ENCODE results near the gene ELMO3. TPM values are rescaled to one million over a fixed set of nuclear protein-coding genes. Genes with fewer than 3 reads are reported as not detected.

The ELMO3 gene
- total RNA-seq, 1 experiment from 2014 or later, result 2.0 TPM

GRCh38 chr16:67201411-67202345 is 2.7 kb downstream of the ELMO3 start:
- DNase-seq (ENCODE audit: low read depth, low spot score) (no peak), ATAC-seq (no peak)
- peaks cover 16% of the 10 kb centered on the region for H3K4me1 ChIP-seq (ENCODE audit: control insufficient read depth, insufficient read depth, low read length)
- H3K27me3 ChIP-seq (ENCODE audit: control insufficient read depth, insufficient read depth, low read length), result no peaks in the 10 kb centered on the region
- H3K9me3 ChIP-seq (ENCODE audit: control insufficient read depth, insufficient read depth, low read depth, low read length), result no peaks in the 10 kb centered on the region
- POLR2A ChIA-PET, result no interaction called here
- TF ChIP-seq SIN3A (IDR thresholded peaks at IDR 0.05; ENCODE audit: borderline replicate concordance, insufficient read depth, low read depth, low read length) (no peak), TCF7L2 (IDR thresholded peaks at IDR 0.05; ENCODE audit: low read depth, low read length) (no peak), POLR2AphosphoS5 (IDR thresholded peaks at IDR 0.05; ENCODE audit: low read depth, low read length) (no peak)
- TF ChIP-seq, protein P1, sequence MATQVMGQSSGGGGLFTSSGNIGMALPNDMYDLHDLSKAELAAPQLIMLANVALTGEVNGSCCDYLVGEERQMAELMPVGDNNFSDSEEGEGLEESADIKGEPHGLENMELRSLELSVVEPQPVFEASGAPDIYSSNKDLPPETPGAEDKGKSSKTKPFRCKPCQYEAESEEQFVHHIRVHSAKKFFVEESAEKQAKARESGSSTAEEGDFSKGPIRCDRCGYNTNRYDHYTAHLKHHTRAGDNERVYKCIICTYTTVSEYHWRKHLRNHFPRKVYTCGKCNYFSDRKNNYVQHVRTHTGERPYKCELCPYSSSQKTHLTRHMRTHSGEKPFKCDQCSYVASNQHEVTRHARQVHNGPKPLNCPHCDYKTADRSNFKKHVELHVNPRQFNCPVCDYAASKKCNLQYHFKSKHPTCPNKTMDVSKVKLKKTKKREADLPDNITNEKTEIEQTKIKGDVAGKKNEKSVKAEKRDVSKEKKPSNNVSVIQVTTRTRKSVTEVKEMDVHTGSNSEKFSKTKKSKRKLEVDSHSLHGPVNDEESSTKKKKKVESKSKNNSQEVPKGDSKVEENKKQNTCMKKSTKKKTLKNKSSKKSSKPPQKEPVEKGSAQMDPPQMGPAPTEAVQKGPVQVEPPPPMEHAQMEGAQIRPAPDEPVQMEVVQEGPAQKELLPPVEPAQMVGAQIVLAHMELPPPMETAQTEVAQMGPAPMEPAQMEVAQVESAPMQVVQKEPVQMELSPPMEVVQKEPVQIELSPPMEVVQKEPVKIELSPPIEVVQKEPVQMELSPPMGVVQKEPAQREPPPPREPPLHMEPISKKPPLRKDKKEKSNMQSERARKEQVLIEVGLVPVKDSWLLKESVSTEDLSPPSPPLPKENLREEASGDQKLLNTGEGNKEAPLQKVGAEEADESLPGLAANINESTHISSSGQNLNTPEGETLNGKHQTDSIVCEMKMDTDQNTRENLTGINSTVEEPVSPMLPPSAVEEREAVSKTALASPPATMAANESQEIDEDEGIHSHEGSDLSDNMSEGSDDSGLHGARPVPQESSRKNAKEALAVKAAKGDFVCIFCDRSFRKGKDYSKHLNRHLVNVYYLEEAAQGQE (IDR thresholded peaks at IDR 0.05; ENCODE audit: insufficient read depth in 1 of 2, low read depth in 2 of 2, low read length in 1 of 2), result no peak
- TF ChIP-seq, protein P2, sequence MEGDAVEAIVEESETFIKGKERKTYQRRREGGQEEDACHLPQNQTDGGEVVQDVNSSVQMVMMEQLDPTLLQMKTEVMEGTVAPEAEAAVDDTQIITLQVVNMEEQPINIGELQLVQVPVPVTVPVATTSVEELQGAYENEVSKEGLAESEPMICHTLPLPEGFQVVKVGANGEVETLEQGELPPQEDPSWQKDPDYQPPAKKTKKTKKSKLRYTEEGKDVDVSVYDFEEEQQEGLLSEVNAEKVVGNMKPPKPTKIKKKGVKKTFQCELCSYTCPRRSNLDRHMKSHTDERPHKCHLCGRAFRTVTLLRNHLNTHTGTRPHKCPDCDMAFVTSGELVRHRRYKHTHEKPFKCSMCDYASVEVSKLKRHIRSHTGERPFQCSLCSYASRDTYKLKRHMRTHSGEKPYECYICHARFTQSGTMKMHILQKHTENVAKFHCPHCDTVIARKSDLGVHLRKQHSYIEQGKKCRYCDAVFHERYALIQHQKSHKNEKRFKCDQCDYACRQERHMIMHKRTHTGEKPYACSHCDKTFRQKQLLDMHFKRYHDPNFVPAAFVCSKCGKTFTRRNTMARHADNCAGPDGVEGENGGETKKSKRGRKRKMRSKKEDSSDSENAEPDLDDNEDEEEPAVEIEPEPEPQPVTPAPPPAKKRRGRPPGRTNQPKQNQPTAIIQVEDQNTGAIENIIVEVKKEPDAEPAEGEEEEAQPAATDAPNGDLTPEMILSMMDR (IDR thresholded peaks at IDR 0.05), result no peak
- BruUV-seq (replicated peaks), result no TSS peak
- H3K36me3 ChIP-seq (ENCODE audit: control insufficient read depth, insufficient read depth, low read length), result no peaks in the 10 kb centered on the region; the same call in 1 of the 2 replicates
- intact Hi-C loops (cut with micrococcal nuclease; ENCODE audit: unreplicated experiment), result no loop called here
- H3K27ac ChIP-seq (ENCODE audit: low read length), result no peak overlapping the region
- CTCF ChIA-PET, result no interaction called here
- no peak overlapping the region for H3K4me3 ChIP-seq (ENCODE audit: low read depth in 2 of 2, low read length in 2 of 2)
- in situ Hi-C loops (cut with HindIII; ENCODE audit: low pct_unique_long_range_greater_than_20kb, low sequenced_read_pairs), result no loop called here

DNA sequence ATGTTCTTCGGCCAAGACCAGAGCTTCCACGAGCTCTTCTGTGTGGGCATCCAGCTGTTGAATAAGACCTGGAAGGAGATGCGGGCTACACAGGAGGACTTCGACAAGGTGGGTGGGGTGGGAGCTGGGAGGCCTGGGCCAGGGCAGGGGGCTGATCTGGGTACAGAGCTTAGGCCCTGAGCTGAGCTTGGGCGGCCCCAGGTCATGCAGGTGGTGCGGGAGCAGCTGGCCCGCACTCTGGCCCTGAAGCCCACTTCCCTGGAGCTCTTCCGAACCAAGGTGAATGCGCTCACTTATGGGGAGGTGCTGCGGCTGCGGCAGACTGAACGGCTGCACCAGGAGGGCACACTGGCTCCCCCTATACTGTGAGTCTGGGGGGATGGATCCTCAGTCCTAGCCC is 3.5 kb downstream of the ELMO3 start:
- ChIA-PET CTCF (no interaction called here), POLR2A (no interaction called here)
- in situ Hi-C loops (cut with HindIII; ENCODE audit: low pct_unique_long_range_greater_than_20kb, low sequenced_read_pairs), result no loop called here
- H3K9me3 ChIP-seq (ENCODE audit: control insufficient read depth, insufficient read depth, low read depth, low read length), result no peaks in the 10 kb centered on the region
- peaks cover 16% of the 10 kb centered on the region for H3K4me1 ChIP-seq (ENCODE audit: control insufficient read depth, insufficient read depth, low read length)
- intact Hi-C loops (cut with micrococcal nuclease; ENCODE audit: unreplicated experiment), result no loop called here
- no peaks in the 10 kb centered on the region for H3K27me3 ChIP-seq (ENCODE audit: control insufficient read depth, insufficient read depth, low read length)
- no peaks in the 10 kb centered on the region; the same call in 1 of the 2 replicates for H3K36me3 ChIP-seq (ENCODE audit: control insufficient read depth, insufficient read depth, low read length)
- H3K4me3 ChIP-seq (ENCODE audit: low read depth in 2 of 2, low read length in 2 of 2), result no peak overlapping the region
- H3K27ac ChIP-seq (ENCODE audit: low read length), result no peak overlapping the region
- TF ChIP-seq, protein P2 (IDR thresholded peaks at IDR 0.05), result no peak
- TF ChIP-seq POLR2AphosphoS5 (IDR thresholded peaks at IDR 0.05; ENCODE audit: low read depth, low read length), result no peak
- TF ChIP-seq SIN3A (IDR thresholded peaks at IDR 0.05; ENCODE audit: borderline replicate concordance, insufficient read depth, low read depth, low read length), result no peak
- no peak for TF ChIP-seq TCF7L2 (IDR thresholded peaks at IDR 0.05; ENCODE audit: low read depth, low read length)
- TF ChIP-seq, protein P1 (IDR thresholded peaks at IDR 0.05; ENCODE audit: insufficient read depth in 1 of 2, low read depth in 2 of 2, low read length in 1 of 2), result no peak
- ATAC-seq (no peak), DNase-seq (ENCODE audit: low read depth, low spot score) (no peak)
- BruUV-seq (replicated peaks), result no TSS peak
